Measurements from ENCODE around the gene PCDH15. TPM values are rescaled to one million over a fixed set of nuclear protein-coding genes. Genes with fewer than 3 reads are reported as not detected.

PCDH15 gene
- total RNA-seq, 2 donors from 2014 or later = not detected

GRCh38 chr10:54487743-54488142 lies 313.3 kb downstream of the PCDH15 start:
- no peaks in the 10 kb centered on the region for H3K4me1 Mint-ChIP-seq
- peaks cover 3% of the 10 kb centered on the region for H3K9me3 ChIP-seq (ENCODE audit: control insufficient read depth, low read length, poor library complexity, severe bottlenecking)
- no peaks in the 10 kb centered on the region for H3K27me3 Mint-ChIP-seq
- H3K4me3 Mint-ChIP-seq = no peak overlapping the region
- H3K36me3 Mint-ChIP-seq (ENCODE audit: low read depth) = no peaks in the 10 kb centered on the region
- DNase-seq (no peak), ATAC-seq (no peak)
- no peak overlapping the region for H3K27ac Mint-ChIP-seq

DNA sequence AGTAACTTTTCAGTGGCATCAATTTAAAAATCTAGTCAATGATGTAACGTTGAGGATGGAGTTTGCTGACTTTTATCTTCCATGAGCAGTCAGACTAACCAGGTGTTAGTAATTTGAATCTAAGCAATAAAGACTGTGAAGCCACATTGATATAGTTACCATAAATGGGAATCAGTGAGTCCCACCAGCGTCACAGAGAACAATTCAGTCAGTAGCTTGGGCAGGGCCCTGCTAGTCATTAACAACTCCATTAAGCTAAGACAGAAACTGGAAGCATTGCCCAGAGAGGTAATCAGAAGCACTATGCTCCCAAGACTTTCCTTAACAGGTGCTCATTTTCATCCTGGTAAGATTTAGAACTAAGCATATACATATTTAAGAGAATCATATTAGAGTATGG lies 315.1 kb downstream of the PCDH15 start:
- peaks cover 3% of the 10 kb centered on the region for H3K9me3 ChIP-seq (ENCODE audit: control insufficient read depth, low read length, poor library complexity, severe bottlenecking)
- Mint-ChIP-seq H3K27ac (no peak overlapping the region), H3K36me3 (ENCODE audit: low read depth) (no peaks in the 10 kb centered on the region), H3K4me1 (no peaks in the 10 kb centered on the region), H3K4me3 (no peak overlapping the region), H3K27me3 (no peaks in the 10 kb centered on the region)
- DNase-seq (no peak), ATAC-seq (no peak)

DNA sequence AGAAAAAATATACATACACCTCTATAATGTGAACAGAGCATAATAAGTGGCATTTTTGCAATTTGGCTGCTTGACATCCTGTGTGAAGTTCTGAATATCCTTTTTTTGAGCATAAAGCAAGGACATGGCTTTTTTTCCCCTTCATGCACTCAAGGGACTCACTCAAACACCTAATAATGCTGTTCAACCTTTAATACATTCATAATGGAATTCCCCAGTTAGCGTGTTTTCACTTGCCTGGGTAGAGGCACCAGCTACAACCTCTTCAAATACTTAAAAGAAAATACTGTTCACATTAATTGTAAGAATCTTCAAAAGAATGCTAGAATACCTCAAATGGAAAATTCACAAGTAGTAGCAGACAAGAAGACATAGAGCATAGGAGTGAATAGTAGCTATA lies 316.8 kb downstream of the PCDH15 start:
- Mint-ChIP-seq H3K4me1 (no peaks in the 10 kb centered on the region), H3K4me3 (no peak overlapping the region), H3K36me3 (ENCODE audit: low read depth) (no peaks in the 10 kb centered on the region), H3K27me3 (no peaks in the 10 kb centered on the region), H3K27ac (no peak overlapping the region)
- no peak for DNase-seq
- no peak for ATAC-seq
- peaks cover 3% of the 10 kb centered on the region for H3K9me3 ChIP-seq (ENCODE audit: control insufficient read depth, low read length, poor library complexity, severe bottlenecking)

DNA sequence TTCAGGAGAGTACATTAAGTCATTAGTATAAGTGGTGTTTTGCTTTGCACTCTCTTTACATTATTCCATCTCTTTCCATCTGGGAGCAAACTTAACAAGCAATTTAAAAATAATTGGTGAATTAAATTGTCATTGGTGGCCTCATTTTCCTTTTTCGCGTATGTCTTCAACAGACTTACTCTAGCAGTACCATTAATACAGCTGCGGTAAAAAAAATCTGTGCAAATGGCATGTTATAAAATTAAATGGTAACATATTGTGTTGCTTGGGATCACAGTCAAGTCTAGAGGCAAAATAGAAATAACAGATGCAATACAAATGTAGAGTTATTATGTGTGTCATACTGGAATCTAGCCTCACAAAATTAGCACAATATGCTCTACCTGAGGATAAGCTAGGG lies 322.4 kb downstream of the PCDH15 start:
- Mint-ChIP-seq H3K36me3 (ENCODE audit: low read depth) (no peaks in the 10 kb centered on the region), H3K27me3 (no peaks in the 10 kb centered on the region), H3K4me1 (no peaks in the 10 kb centered on the region), H3K4me3 (no peak overlapping the region), H3K27ac (no peak overlapping the region)
- H3K9me3 ChIP-seq (ENCODE audit: control insufficient read depth, low read length, poor library complexity, severe bottlenecking) = no peaks in the 10 kb centered on the region
- DNase-seq (no peak), ATAC-seq (no peak)

GRCh38 chr10:54477738-54478137 lies 323.3 kb downstream of the PCDH15 start:
- no peaks in the 10 kb centered on the region for H3K9me3 ChIP-seq (ENCODE audit: control insufficient read depth, low read length, poor library complexity, severe bottlenecking)
- Mint-ChIP-seq H3K27me3 (no peaks in the 10 kb centered on the region), H3K4me1 (no peaks in the 10 kb centered on the region), H3K27ac (no peak overlapping the region), H3K36me3 (ENCODE audit: low read depth) (no peaks in the 10 kb centered on the region), H3K4me3 (no peak overlapping the region)
- DNase-seq (no peak), ATAC-seq (no peak)

GRCh38 chr10:54470324-54470631 lies 330.8 kb downstream of the PCDH15 start:
- DNase-seq (no peak), ATAC-seq (no peak)
- H3K27ac Mint-ChIP-seq = no peak overlapping the region
- H3K4me1 Mint-ChIP-seq = no peaks in the 10 kb centered on the region
- H3K36me3 Mint-ChIP-seq (ENCODE audit: low read depth) = no peaks in the 10 kb centered on the region
- H3K4me3 Mint-ChIP-seq = no peak overlapping the region
- no peaks in the 10 kb centered on the region for H3K27me3 Mint-ChIP-seq
- H3K9me3 ChIP-seq (ENCODE audit: control insufficient read depth, low read length, poor library complexity, severe bottlenecking) = no peaks in the 10 kb centered on the region

DNA sequence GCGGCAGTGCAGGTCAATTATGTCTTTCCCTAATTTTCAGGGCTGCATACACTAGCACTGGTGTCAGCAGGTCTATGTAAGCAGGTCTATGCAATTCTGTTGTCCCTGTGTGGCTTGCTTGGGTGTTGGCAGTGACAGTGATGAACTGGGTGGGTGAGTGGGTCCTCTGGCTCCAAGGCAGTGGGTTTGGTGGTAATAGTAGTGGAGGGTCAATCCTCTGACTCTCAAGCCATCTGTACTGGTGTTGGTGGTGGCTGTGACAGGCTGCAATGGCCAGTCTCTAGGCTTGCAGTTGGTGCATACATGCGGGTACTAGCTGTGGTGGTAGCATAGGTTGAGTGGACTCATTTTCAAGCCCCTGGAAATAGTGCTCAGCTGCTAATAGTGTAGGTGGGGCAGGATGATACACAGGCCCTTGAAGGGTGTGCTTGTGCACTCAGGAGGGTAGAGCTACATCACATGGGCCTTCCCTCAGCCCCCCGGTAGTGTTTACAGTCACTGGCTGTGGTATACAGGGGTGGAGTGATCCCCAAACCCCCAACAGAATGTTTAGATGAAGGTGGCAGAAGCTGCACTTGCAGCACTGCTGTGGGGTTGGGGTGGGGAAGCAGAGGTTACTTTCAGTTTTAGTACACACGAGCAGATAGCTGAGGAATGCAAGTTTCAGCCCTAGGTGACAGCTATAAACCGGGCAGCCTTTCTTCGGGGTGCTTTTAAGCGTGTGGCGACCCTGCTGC lies 331.3 kb downstream of the PCDH15 start:
- H3K27me3 Mint-ChIP-seq = no peaks in the 10 kb centered on the region
- H3K27ac Mint-ChIP-seq = no peak overlapping the region
- H3K36me3 Mint-ChIP-seq (ENCODE audit: low read depth) = no peaks in the 10 kb centered on the region
- H3K9me3 ChIP-seq (ENCODE audit: control insufficient read depth, low read length, poor library complexity, severe bottlenecking) = no peaks in the 10 kb centered on the region
- ATAC-seq (no peak), DNase-seq (no peak)
- H3K4me3 Mint-ChIP-seq = no peak overlapping the region
- no peaks in the 10 kb centered on the region for H3K4me1 Mint-ChIP-seq

DNA sequence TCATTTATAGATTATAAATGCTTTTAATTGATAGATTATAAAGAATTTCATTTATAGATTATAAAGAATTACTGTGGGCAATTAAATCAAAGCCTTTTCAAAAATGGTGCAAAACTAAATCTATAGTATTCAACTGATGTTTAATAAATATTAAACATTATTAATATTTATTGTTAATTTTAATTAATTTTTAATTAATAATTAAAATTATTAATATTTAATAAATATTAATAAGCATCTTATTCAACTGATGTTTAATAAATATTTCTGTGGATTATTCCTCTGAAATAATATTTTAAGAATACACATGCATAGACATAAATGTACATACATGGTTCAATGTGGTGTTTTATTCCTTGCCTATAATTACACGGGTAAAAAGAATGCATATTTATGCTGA lies 346.8 kb downstream of the PCDH15 start:
- no peaks in the 10 kb centered on the region for H3K4me1 Mint-ChIP-seq
- no peak overlapping the region for H3K27ac Mint-ChIP-seq
- no peaks in the 10 kb centered on the region for H3K36me3 Mint-ChIP-seq (ENCODE audit: low read depth)
- H3K9me3 ChIP-seq (ENCODE audit: control insufficient read depth, low read length, poor library complexity, severe bottlenecking) = no peaks in the 10 kb centered on the region
- H3K27me3 Mint-ChIP-seq = no peaks in the 10 kb centered on the region
- DNase-seq (no peak), ATAC-seq (no peak)
- no peak overlapping the region for H3K4me3 Mint-ChIP-seq

GRCh38 chr10:54449056-54449455 lies 352.0 kb downstream of the PCDH15 start:
- Mint-ChIP-seq H3K27me3 (no peaks in the 10 kb centered on the region), H3K4me3 (no peak overlapping the region), H3K4me1 (no peaks in the 10 kb centered on the region), H3K36me3 (ENCODE audit: low read depth) (no peaks in the 10 kb centered on the region), H3K27ac (no peak overlapping the region)
- H3K9me3 ChIP-seq (ENCODE audit: control insufficient read depth, low read length, poor library complexity, severe bottlenecking) = no peaks in the 10 kb centered on the region
- DNase-seq (no peak), ATAC-seq (no peak)

- no peaks in the 10 kb centered on the region for H3K36me3 Mint-ChIP-seq (ENCODE audit: low read depth)
- DNase-seq = no peak
- H3K27ac Mint-ChIP-seq = no peak overlapping the region
- H3K9me3 ChIP-seq (ENCODE audit: control insufficient read depth, low read length, poor library complexity, severe bottlenecking) = no peaks in the 10 kb centered on the region
- no peak overlapping the region for H3K4me3 Mint-ChIP-seq
- no peak for ATAC-seq
- H3K27me3 Mint-ChIP-seq = no peaks in the 10 kb centered on the region
- no peaks in the 10 kb centered on the region for H3K4me1 Mint-ChIP-seq
Measured at GRCh38 chr10:54444170-54444569, 356.9 kb downstream of the PCDH15 start.

DNA sequence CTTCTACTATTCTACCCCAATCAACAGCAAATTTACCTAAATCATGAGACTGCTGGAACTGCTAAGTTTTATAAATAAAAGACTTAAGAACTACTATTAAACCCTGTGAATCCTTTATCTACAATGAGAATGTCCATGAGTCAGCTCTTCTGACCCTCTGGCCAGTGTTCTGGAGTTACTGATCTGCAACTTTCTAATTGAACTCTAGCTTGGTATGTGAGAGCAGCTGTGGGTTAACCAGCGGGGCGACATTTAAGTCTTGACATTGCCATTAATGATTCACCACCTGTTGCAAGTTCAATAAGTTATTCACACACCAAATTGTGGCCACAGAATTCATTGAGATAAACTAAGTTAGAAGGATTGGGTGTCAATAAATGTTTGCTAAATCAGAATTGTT lies 359.8 kb downstream of the PCDH15 start:
- H3K27ac Mint-ChIP-seq = no peak overlapping the region
- no peaks in the 10 kb centered on the region for H3K4me1 Mint-ChIP-seq
- no peak for DNase-seq
- no peak for ATAC-seq
- no peaks in the 10 kb centered on the region for H3K36me3 Mint-ChIP-seq (ENCODE audit: low read depth)
- H3K9me3 ChIP-seq (ENCODE audit: control insufficient read depth, low read length, poor library complexity, severe bottlenecking) = no peaks in the 10 kb centered on the region
- H3K27me3 Mint-ChIP-seq = no peaks in the 10 kb centered on the region
- H3K4me3 Mint-ChIP-seq = no peak overlapping the region

GRCh38 chr10:54434782-54435181 lies 366.2 kb downstream of the PCDH15 start:
- no peak for DNase-seq
- Mint-ChIP-seq H3K27me3 (no peaks in the 10 kb centered on the region), H3K36me3 (ENCODE audit: low read depth) (no peaks in the 10 kb centered on the region), H3K27ac (no peak overlapping the region), H3K4me3 (no peak overlapping the region), H3K4me1 (no peaks in the 10 kb centered on the region)
- no peaks in the 10 kb centered on the region for H3K9me3 ChIP-seq (ENCODE audit: control insufficient read depth, low read length, poor library complexity, severe bottlenecking)
- no peak for ATAC-seq

DNA sequence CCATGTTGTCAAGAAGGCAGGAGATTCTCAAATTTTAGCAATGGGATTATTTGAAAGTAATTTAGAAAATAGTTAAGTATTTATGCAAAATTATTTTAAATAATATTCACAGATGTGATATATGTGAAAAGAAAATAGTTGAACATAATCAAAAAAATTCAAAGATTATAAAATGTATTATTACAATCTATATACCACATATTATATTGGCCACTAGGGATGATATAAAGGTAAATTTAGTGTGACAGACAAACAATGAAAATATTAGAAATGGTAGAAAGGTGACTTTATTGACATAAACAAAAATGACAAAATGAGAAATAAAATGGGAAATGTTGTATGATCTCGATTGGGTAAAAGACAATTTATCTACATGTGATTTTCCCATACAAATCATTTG lies 385.5 kb downstream of the PCDH15 start:
- Mint-ChIP-seq H3K27ac (no peak overlapping the region), H3K36me3 (ENCODE audit: low read depth) (no peaks in the 10 kb centered on the region), H3K4me3 (no peak overlapping the region), H3K4me1 (no peaks in the 10 kb centered on the region), H3K27me3 (no peaks in the 10 kb centered on the region)
- DNase-seq (no peak), ATAC-seq (no peak)
- no peaks in the 10 kb centered on the region for H3K9me3 ChIP-seq (ENCODE audit: control insufficient read depth, low read length, poor library complexity, severe bottlenecking)

- no peaks in the 10 kb centered on the region for H3K27me3 Mint-ChIP-seq
- H3K9me3 ChIP-seq (ENCODE audit: control insufficient read depth, low read length, poor library complexity, severe bottlenecking) = peaks cover 2% of the 10 kb centered on the region
- H3K27ac Mint-ChIP-seq = no peak overlapping the region
- H3K4me3 Mint-ChIP-seq = no peak overlapping the region
- H3K4me1 Mint-ChIP-seq = no peaks in the 10 kb centered on the region
- DNase-seq (no peak), ATAC-seq (no peak)
- no peaks in the 10 kb centered on the region for H3K36me3 Mint-ChIP-seq (ENCODE audit: low read depth)
Measured at GRCh38 chr10:54402576-54402975, 398.5 kb downstream of the PCDH15 start.

Measured in T-helper 17 cell (primary cell).